ENCODE measurements around the gene ITFG1.
"Not testable (repeated sequence)": the region's sequence is repeated elsewhere in the genome, so short reads cannot be mapped to it uniquely, and the experiment has no call there.

ITFG1 gene

DNA sequence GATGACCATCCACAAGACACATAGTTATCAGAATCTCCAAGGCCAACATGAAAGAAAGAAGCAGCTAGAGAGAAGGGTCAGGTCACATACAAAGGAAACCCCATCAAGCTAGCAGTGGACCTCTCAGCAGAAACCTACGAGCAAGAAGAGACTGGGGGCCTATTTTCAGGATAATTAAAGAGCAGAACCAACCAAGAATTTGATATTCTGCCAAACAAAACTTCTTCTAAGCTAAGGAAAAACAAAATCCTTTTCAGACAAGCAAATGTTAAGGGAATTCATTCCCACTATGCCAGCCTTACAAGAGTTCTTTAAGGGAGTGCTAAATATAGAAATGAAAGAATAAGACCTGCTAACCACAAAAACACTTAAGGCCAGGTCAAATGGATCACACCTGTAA lies 47.8 kb downstream of the ITFG1 start:
- DNase-seq (ENCODE audit: low spot score), result no peak

DNA sequence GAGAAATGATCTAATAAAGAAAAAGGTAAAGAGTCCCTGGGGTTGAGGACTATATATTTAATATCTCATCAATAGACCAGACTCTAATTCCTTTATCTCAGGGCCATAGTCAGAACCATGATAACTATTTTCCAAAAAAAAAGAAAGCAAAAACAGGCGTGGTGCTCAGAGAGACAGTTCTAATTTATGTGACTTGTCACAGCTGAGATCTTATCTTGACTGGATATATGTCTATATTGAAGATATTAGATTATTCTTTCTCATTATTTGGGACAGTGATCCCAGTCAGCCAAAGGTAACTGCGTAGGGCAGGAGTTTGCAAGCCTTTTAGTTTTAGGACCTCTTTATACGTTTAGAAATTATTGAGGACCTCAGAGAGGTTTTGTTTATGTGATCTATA lies 52.4 kb downstream of the ITFG1 start:
- DNase-seq (ENCODE audit: low spot score), result no peak

DNA sequence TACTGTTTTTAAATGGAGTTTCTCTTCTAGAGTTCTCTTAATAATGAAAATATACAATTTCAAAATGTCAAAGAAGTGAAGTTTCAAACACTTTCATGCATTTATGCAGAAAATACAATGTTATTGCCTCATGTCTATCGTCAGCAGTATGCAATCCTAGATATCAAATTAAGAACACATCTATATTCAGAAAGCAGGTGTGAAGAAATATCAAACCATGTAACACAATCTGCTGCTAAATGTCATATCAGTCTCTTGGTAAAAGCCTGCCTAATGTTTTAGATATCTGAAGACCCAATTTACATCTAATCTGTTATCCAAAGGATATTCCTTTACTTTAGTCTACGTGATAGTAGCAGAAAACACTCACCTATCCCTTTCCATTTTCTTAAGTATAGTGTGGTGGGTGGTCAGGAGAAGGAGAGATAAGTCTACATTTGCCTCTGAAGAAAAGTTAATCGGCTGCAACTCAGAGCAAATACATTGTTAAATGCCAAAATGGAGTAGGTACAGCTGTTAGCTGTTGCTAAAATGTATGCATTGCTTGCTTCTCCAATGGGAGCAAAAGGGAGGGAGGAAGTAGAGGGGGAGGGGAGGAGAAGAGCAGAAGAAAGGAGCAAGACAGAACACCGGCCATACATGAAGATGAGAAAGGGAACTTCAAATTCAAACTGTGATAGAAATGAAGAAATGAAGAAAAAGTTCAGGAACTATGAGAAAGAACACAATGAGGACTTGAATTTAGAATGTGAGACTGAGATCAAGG lies 64.9 kb downstream of the ITFG1 start:
- DNase-seq (ENCODE audit: low spot score), result no peak

DNA sequence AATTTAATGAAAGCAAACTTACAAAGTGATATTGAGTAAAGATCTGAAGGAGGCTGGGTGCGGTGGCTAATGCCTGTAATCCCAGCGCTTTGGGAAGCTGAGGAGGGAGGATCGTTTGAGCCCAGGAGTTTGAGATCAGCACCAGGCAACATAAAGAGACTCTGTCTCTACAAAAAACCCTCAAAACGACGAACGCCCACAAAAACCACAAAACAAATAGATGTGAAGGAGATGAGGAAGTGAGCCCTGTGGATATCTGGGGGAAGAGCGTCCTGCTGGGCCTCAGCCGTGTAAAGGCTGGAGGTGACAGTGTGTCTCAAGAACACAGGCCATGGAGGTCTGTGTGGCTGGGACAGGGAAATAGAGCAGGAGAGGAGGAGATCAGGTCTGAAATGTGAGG lies 68.8 kb downstream of the ITFG1 start:
- DNase-seq (ENCODE audit: low spot score), result peak; percentile 75

- no peak for DNase-seq (ENCODE audit: low spot score)
Measured at GRCh38 chr16:47388705-47389104, 72.2 kb downstream of the ITFG1 start.

DNA sequence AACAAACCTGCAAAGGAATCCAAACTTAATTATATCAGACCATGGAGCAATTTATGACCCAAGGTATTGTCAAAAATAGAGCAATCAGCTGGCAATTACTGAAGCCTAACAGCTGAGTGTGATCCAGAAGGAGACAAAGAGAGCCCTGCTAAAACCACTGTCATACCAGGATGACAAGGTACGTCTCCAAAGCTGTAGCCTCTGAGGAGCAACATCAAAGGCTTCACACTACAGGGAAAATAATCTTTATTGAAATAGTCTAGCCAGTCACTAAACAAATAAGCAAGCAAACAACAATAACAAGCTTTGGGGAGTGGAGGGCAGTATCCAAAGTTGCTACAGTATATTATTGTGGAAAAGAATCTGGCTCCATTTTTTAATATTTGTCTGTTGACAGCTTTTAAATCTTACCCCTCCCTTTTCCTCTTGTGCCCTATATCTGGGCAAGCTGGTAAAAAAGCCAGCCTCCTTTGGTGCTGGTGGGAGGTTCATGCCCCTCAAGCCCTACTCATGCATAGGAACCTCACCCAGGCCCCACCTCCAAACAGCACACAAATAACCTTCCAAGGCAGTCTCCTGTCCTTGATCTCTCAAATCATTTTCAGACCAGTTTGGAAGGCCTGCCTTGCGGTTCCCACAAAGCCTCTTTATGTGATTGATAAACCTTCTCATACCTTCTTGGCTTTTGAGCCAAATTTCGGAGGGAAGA lies 73.7 kb downstream of the ITFG1 start:
- DNase-seq (ENCODE audit: low spot score), result no peak

GRCh38 chr16:47386201-47386718 lies 74.6 kb downstream of the ITFG1 start:
- DNase-seq (ENCODE audit: low spot score), result no peak

GRCh38 chr16:47382362-47382761 lies 78.5 kb downstream of the ITFG1 start:
- no peak for DNase-seq (ENCODE audit: low spot score)

DNA sequence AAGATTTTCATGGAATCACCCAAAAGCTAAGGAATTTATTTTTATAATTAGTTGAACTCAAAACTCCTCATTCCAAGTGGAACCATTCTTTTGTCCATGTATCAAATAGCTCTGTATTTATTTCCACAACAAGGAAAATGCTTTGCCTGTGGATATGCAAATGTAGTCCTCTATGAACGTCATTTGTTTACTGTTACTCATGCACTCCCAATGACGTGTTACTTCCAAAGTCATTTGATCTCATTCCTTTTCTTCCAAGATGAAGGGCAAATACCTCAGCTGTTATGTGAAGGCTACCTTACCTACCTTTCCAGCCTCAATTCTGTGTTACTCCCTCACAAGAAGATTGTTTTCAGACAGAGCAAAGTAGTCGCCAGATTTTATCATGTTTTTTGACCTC lies 83.7 kb downstream of the ITFG1 start:
- no peak for DNase-seq (ENCODE audit: low spot score)

GRCh38 chr16:47375423-47375822 lies 85.4 kb downstream of the ITFG1 start:
- no peak for DNase-seq (ENCODE audit: low spot score)

- no peak for DNase-seq (ENCODE audit: low spot score)
Measured at GRCh38 chr16:47374629-47375028, 86.2 kb downstream of the ITFG1 start.

GRCh38 chr16:47371271-47372014 lies 89.4 kb downstream of the ITFG1 start:
- DNase-seq (ENCODE audit: low spot score), result no peak

DNA sequence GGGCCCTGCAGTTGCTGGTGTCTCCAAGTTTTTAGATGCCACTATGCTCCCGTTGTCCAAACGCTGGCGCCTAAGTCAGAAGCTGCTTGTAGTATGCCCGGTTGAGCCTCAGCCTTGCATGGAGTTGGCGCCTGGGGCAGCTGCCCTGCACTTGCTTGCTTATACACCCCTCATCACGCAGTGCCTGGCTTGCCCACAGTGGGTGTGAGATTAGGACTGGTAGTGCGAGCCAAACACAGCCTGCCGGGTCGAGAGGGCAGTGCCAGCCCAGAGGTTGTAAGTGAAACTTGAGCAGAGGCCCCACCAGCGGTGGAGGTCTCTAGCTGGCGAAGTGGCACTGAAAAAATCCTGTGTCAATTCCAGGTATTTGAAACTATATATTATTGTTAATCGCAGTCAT lies 90.3 kb downstream of the ITFG1 start:
- no peak for DNase-seq (ENCODE audit: low spot score)

DNA sequence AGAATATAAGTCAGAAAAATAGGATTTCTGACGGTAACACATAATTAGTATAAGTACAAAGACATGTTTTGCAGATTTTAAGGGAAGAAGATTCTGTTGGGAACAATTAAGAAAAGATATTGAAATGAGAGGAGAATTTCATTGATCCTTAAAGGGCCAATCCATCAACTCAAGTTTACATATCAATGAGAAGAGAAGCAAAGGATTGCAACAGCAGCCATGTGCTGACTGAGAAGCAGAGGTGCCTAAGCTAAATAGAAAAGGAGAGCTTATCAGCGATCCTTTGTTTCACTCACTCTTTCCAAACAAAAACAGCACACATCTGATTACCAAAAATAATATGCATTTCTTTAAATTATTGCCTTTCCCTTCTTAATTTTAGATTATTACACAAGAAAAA lies 94.6 kb downstream of the ITFG1 start:
- DNase-seq (ENCODE audit: low spot score), result no peak

- no peak for DNase-seq (ENCODE audit: low spot score)
Measured at GRCh38 chr16:47363761-47364160, 97.1 kb downstream of the ITFG1 start.

- DNase-seq (ENCODE audit: low spot score), result no peak
Measured at GRCh38 chr16:47359478-47359877, 101.4 kb downstream of the ITFG1 start.

- no peak for DNase-seq (ENCODE audit: low spot score)
Measured at GRCh38 chr16:47358816-47359215, 102.0 kb downstream of the ITFG1 start.

GRCh38 chr16:47349029-47349428 lies 111.8 kb downstream of the ITFG1 start:
- not testable (repeated sequence) for DNase-seq (ENCODE audit: low spot score)

DNA sequence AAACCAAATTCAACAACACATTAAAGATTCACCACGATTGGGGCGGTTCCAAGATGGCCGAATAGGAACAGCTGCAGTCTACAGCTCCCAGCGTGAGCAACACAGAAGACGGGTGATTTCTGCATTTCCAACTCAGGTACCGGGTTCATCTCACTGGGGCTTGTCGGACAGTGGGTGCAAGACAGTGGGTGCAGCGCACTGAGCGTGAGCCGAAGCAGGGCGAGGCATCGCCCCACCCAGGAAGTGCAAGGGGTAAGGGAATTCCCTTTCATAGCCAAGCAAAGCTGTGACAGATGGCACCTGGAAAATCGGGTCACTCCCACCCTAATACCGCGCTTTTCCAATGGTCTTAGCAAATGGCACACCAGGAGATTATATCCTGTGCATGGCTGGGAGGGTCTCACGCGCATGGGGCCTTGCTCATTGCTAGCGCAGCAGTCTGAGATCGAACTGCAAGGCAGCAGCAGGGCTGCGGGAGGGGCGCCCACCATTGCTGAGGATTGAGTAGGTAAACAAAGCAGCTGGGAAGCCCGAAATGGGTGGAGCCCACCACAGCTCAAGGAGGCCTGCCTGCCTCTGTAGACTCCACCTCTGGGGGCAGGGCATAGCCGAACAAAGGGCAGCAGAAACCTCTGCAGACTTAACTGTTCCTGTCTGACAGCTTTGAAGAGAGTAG lies 113.7 kb downstream of the ITFG1 start:
- not testable (repeated sequence) for DNase-seq (ENCODE audit: low spot score)

DNA sequence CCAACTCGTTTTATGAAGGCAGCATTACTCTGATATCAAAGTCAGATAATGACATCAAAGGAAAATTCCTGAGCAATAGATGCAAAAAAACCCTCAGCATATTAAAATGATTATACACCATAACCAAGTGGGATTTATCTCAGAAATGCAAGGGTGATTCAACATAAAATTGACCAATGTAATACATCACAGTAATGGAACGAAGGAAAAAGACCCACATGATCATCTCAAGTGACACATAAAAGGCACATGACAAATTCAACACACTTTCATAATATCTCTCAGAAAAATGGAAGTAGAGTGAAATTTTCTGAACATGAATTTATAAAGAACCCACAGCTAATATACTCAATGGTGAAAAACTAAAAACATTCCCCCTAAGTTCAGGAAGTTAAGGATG lies 118.8 kb downstream of the ITFG1 start:
- DNase-seq (ENCODE audit: low spot score), result no peak

DNA sequence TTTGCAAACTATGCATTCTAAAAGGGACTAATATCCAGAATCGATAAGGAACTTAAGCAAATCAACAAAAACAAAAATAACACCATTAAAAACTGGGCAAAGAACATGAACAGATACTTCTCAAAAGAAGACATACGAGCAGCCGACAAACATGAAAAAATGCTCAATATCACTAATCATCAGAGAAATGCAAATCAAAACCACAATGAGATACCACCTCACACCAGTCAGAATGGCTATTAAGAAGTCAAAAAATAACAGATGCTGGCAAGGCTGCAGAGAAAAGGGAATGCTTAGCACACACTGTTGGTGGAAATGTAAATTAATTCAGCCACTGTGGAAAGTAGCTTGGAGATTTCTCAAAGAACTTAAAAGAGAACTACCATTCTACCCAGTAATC lies 130.3 kb downstream of the ITFG1 start:
- not testable (repeated sequence) for DNase-seq (ENCODE audit: low spot score)

DNA sequence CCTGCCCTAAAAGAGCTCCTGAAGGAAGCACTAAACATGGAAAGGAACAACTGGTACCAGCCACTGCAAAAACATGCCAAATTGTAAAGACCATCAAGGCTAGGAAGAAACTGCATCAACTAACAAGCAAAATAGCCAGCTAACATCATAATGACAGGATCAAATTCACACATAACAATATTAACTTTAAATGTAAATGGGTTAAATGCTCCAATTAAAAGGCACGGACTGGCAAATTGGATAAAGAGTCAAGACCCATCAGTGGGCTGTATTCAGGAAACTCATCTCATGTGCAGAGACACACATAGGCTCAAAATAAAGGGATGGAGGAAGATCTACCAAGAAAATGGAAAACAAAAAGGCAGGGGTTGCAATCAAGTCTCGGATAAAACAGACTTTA lies 136.6 kb downstream of the ITFG1 start:
- not testable (repeated sequence) for DNase-seq (ENCODE audit: low spot score)

Data from NAMALWA (cell line).